Uterus (tissue), 4 donors: ENCODE measurements around the gene PSMB3. TPM values are rescaled to one million over a fixed set of nuclear protein-coding genes. Genes with fewer than 3 reads are reported as not detected.

Experiments
- DNase-seq, 2 donors: peaks; one replicate each; pipeline ENCODE4 v3.0.0-alpha.2; 2019 to 2020
- H3K27ac ChIP-seq, 2 donors: fragments of 200-600 bp; sonication (generic); 1 replicate in 1 of 2; 2 replicates in 1 of 2; pipeline ENCODE4 v1.5.1; 2016 to 2018
- H3K27me3 ChIP-seq, 2 donors: fragments of 200-600 bp; sonication (generic); one replicate each; pipeline ENCODE4 v1.5.1; 2018 to 2019; ENCODE audit warnings: control low read depth in 1 of 2
- H3K36me3 ChIP-seq, 2 donors: fragments of 200-600 bp; sonication (generic); one replicate each; pipeline ENCODE4 v1.5.1; 2019; ENCODE audit warnings: control low read depth in 1 of 2
- H3K4me1 ChIP-seq, 2 donors: fragments of 200-600 bp; sonication (generic); one replicate each; pipeline ENCODE4 v1.5.1; 2018 to 2019; ENCODE audit warnings: control low read depth in 1 of 2
- H3K4me3 ChIP-seq, 2 donors: fragments of 200-600 bp; sonication (generic); 1 replicate in 1 of 2; 2 replicates in 1 of 2; pipeline ENCODE4 v1.5.1; 2018 to 2019; ENCODE audit warnings: mild to moderate bottlenecking in 1 of 2
- H3K9me3 ChIP-seq, 2 donors: fragments of 200-600 bp; sonication (generic); one replicate each; pipeline ENCODE4 v1.5.1; 2019; ENCODE audit warnings: control low read depth in 1 of 2
- CTCF ChIP-seq, 4 experiments: fragments of 200-600 bp in 2 of 4; fragments of 450-650 bp in 2 of 4; sonication (generic) in 2 of 4; IDR thresholded peaks; one replicate each; pipeline ENCODE4 v1.5.1; 2016 to 2019; ENCODE audit warnings: antibody characterized with exemption in 4 of 4, mild to moderate bottlenecking in 2 of 4, moderate library complexity in 1 of 4
- POLR2A ChIP-seq, 2 donors: fragments of 450-650 bp; IDR thresholded peaks; one replicate each; pipeline ENCODE4 v1.6.1; 2016; ENCODE audit warnings: antibody characterized with exemption in 2 of 2, mild to moderate bottlenecking in 1 of 2, moderate library complexity in 1 of 2
- intact Hi-C: fragments of 100-400 bp; cut with DNase I; formaldehyde crosslinking; loops from one replicate; pipeline ENCODE4 v1.15.1; 2023; ENCODE audit warnings: low total_unique reads
- total RNA-seq, 4 donors: library from RNA; depleted of rRNA in 3 of 4; stranded (reverse); fragments of >200 nt in 3 of 4; gene quantifications; one replicate each; pipeline versions ENCODE4 v1.1.0 to v1.2.4, GENCODE V29; 2014 to 2023
- donor health status: DM: yes; HTN: yes; CAD: no.

Gene PSMB3
- total RNA-seq, 4 donors from 2014 or later: 91.6 to 285 (median 101) TPM

DNA sequence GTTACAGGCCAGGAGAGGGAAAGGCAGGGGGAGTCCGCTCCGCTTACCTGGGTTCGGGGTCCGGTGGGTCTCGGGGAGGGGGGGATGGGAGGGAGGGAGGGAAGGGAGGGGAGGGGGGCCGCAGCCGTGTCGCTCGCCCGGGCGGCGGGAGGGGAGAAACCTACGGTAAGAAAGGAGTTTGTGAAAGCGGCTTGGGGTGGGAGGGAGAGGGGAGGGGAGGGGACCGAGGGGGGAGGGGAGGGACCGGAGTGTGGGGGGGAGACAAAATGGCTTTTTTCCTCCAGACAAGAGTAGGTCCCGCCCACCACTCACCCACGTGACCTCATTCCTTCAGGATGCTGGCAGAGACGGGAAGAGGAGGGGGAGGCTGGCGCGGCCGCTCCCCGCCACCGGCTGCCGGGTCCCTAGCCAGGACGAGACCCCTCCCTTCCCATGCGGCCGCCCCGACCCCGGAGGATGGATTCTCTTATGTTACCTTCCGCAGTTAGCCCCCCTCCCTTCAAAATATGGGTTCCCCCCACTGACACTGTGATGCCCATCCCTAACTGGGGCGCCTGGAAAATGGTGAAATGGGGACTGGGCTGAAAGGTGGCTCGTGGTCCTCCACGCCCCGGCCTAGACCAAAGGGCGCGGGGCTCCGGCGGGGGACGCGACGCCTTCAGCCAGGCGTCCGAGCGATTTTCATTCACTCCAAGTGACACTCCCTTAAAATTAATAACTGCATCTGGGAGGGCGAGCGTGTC is 4.2 kb upstream of the PSMB3 start, which contains the start of gene PCGF2:
TSS of gene PCGF2 (minus strand) at position 188 of the 743 bp plus-strand sequence. CDS start 7,934 bp downstream, outside the sequence.
- TF ChIP-seq POLR2A (IDR thresholded peaks at IDR 0.05) (peak; percentile 33 to 64), CTCF (IDR thresholded peaks at IDR 0.05) (no peak)
- peak within 1 kb of the TSS; percentile 78 to 93 for H3K4me3 ChIP-seq
- no peaks in the 10 kb centered on the region for H3K27me3 ChIP-seq
- H3K9me3 ChIP-seq: no peaks in the 10 kb centered on the region
- H3K27ac ChIP-seq: peak within 1 kb of the TSS; percentile 82 to 89
- peak; percentile 94 to 96 for DNase-seq
- no peaks in the 10 kb centered on the region for H3K36me3 ChIP-seq
- intact Hi-C loops: no loop called here
- H3K4me1 ChIP-seq: peaks cover 0 to 12% of the 10 kb centered on the region in 2 donors

GRCh38 chr17:38748892-38749222 is 3.7 kb upstream of the PSMB3 start:
- no peak for DNase-seq
- Histone ChIP-seq H3K4me3 (peak overlapping the region; percentile 78 to 93), H3K4me1 (peaks cover 0 to 17% of the 10 kb centered on the region in 2 donors), H3K9me3 (no peaks in the 10 kb centered on the region), H3K27ac (peak overlapping the region; percentile 82 to 89), H3K36me3 (no peaks in the 10 kb centered on the region), H3K27me3 (no peaks in the 10 kb centered on the region)
- TF ChIP-seq CTCF (IDR thresholded peaks at IDR 0.05) (no peak), POLR2A (IDR thresholded peaks at IDR 0.05) (no peak)
- intact Hi-C loops: no loop called here

DNA sequence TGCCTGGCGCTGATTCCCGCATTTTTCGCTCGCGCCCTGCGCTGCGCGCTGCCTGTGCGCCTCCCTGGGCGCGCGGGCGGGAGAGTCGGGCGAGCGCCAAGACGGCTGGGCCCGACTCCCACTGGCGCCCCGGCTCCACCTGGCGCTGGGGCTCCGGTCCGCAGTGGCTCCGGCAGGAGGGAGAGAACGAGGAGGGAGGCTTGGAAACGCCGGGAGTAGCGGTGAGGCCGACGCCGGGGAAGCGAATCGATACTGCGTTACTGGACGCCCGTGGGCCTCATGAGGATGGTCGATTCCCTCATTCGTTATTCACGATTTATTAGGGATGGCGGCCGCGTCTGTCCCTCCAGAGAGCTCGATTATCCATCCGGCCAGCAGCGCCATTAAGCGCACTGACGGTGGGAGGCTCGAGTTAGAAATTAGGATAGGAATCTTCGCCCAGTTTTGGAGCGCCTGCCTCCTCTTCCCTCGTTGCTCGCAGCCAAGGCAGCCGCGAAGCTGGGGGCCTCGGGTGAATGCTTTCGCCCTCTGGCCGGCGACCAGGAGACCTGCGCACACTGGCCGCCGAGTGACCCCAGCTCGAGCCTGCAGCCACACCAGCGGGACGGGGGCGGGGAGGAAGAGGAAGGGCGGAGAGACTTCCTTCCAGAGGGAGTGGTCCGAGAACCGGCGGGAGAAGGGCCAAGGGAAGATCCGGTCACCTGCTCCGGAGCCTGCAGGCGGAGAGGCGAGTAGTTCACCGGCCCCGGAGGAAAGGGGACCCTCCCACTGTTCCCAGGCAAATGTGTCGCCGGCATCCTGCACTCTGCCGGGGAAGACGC is 3.1 kb upstream of the PSMB3 start:
- H3K4me1 ChIP-seq: peaks cover 0 to 23% of the 10 kb centered on the region in 2 donors

DNA sequence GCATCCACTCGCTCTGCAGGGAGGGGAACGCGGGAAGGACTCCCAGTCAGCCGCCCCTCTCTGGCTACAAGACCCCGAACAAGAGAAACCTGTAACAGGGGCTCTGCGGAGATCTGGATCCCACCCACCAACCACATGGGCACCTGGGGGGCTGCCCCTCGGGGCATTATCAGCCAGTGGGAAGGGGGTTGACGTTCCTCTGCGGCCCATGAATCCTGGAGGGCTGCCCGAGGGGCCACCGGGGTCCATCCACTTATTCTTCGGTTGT is 2.6 kb upstream of the PSMB3 start:
- no peak for TF ChIP-seq POLR2A (IDR thresholded peaks at IDR 0.05)
- TF ChIP-seq CTCF (IDR thresholded peaks at IDR 0.05): no peak
- Histone ChIP-seq H3K27ac (peak overlapping the region; percentile 82 to 89), H3K36me3 (no peaks in the 10 kb centered on the region), H3K9me3 (no peaks in the 10 kb centered on the region), H3K4me3 (peak overlapping the region; percentile 78 to 93), H3K4me1 (peaks cover 0 to 23% of the 10 kb centered on the region in 2 donors), H3K27me3 (no peaks in the 10 kb centered on the region)
- no peak for DNase-seq
- intact Hi-C loops: no loop called here

More for the DNA sequence above, 3.1 kb upstream of the PSMB3 start:
- peak; percentile 91 for DNase-seq
- peak overlapping the region; percentile 78 to 93 for H3K4me3 ChIP-seq
- peak overlapping the region; percentile 82 to 89 for H3K27ac ChIP-seq
- no peaks in the 10 kb centered on the region for H3K36me3 ChIP-seq
- H3K9me3 ChIP-seq: no peaks in the 10 kb centered on the region
- no peaks in the 10 kb centered on the region for H3K27me3 ChIP-seq
- intact Hi-C loops: no loop called here
- TF ChIP-seq POLR2A (IDR thresholded peaks at IDR 0.05) (peak; percentile 20 to 75), CTCF (IDR thresholded peaks at IDR 0.05) (peak in 2 of 4 experiments; percentile 3 to 11)
